GM19452 (cell line): ENCODE measurements around the gene FAM13A.
"Not testable (repeated sequence)": the region's sequence is repeated elsewhere in the genome, so short reads cannot be mapped to it uniquely, and the experiment has no call there.

Experiments used
- ATAC-seq: cut with Tn5 transposase; IDR thresholded peaks from one replicate; pipeline ENCODE4 v1.9.1; 2021; ENCODE audit not compliant: unreplicated experiment

The FAM13A gene

DNA sequence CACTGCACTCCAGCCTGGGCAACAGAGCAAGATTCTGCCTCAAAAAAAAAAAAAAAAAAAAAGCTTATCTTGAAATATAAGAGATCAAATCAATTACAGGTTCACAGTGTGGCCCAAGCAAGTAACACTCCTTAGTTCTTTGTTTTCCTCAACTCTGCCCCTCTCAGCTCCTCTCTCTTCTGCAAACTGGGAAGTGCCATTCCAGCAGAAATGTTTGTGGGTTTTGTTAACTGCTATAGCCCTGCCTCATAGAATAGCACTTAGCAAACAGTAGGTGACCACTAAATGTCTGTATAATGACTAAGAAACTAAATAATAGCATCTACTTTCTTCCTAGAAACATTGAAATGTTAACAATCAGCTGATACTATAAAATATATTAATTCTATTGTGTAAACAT, 199.4 kb downstream of the FAM13A start:
- no peak for ATAC-seq

DNA sequence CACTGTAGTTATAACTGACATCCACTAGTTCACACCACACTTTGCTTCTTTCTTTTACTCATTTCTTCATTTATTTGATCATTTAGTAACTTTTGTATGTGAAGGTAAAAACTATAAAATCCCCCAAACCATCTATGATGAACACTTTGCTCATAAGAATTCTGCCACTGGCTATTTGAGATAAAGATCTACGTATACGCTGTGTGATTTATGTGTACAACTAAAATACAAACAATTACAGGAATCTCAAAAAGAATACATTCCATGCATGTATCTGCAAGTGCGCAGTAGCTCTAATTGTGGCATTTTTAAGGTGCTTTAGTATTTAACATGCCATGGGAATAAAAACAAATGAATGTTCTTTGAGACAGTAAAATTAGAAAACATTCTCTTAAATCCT, 202.5 kb downstream of the FAM13A start:
- ATAC-seq: no peak

DNA sequence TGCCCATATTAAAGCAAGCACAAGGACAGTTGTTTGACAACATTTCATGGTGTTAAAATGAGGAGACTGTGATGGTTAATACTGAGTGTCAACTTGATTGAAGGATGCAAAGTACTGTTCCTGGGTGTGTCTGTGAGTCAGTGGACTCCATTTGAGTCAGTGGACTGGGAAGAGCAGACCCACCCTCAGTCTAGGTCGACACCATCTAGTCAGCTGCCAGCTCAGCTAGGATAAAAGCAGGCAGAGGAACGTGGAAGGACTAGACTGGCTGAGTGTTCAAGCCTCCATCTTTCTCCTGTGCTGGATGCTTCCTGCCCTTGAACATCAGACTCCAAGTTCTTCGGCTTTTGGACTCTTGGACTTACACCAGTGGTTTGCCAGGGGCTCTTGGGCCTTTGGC, 203.4 kb downstream of the FAM13A start:
- not testable (repeated sequence) for ATAC-seq

DNA sequence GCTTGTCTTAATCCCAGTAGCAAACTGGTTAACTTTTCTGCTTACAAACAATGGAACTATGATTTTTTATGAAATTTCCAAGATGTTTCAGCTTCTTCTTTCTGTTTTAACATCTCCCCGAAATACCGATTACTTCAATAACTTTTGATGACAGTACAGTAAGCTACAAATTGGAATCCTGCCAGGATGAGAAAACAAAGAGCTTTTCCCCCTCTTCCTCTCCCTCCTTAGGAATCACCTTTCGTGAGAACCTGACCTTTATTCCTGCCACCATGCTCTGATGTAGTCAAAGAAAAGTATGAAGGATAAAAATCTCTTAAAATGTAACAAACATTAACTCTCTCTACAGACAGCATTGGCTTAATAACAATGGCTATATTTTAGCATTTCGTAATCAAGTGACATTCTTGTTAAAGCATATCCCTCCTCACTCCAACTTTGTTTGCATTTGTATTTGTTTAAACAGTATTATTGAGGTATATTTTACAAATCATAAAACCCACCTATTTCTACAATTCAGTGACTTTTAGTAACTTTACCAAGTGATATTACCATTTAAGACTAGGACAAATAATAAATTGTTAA, 210.7 kb downstream of the FAM13A start:
- no peak for ATAC-seq

DNA sequence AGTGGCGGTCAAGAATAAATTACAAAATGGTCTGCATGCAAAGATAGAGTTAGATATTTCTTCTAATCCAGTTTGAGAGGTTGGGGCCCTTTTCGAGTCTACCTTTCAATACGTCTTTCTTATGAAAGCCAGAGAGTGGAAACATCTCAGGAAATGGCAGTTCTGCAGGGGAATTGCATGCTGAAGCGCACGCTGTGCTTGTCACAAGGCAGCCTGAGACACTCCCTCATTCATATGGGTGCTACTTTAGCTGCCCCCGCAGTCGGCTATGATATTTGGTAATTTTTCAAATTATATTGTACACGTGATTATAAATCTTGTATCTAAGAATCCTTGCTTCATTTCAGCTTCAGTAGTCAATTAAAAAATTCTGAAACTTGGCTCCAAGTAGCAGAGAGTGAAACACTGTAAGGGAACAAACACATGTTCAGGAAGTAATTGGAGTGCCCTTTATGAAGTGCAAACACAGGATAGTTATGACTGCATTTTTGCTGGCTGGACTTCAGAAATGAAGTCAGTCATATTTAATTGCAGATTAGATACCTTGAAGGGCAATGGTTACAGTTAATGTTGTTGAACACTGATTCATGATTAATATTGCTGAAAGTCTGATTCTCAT, 213.8 kb downstream of the FAM13A start:
- ATAC-seq: no peak

DNA sequence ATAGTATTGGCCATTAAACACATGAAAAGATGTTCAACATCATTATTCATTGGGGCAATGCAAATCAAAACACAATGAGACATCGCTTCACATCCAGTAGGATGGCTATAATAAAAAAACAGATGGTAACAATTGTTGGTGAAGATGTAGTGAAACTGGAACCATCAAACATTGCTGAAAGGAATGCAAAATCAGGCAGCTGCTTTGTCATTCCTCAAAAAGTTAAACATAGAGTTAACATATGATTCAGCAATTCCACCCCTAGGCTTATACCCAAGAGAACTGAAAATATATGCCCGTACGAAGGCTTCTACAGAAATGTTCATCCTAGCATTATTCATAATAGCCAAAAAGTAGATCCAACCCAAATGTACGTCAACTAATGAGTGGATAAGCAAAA, 215.3 kb downstream of the FAM13A start:
- ATAC-seq: no peak

DNA sequence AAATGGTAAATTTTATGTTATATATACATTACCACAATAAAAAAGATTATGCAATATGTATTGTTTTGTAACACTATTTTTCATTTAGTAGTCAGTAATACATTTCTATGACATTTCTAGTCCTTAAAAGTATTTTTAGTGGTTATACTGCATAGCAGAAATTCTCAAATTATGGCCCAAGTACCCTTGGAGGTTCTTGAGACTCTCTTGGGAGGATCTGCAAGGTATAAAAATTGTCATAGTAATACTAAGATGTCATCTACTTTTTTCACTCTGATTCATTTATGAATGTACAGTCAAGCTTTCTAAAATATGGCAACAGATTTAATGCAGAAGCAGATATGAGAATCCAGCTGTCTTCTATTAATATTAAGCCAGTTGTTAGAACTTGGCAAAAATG, 220.8 kb downstream of the FAM13A start:
- ATAC-seq: no peak

DNA sequence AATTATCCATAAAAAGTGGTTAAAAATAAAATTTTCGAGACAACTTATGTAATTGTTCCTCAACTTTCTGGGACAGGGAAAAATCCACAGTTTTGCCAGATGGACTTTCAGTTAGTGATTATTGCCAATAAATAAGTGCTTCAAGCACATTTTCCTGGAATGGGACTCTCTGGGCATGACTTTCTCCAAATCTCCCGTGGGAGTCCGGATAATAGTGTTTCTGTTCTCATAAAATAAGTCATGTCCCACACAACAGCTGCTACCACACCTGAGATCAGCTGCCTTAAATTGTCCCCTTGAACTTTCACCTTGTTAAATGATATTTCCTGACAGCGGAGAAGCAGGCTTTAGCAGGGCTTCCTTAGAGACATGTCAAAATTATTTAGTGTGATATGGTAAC, 226.0 kb downstream of the FAM13A start:
- ATAC-seq: no peak

DNA sequence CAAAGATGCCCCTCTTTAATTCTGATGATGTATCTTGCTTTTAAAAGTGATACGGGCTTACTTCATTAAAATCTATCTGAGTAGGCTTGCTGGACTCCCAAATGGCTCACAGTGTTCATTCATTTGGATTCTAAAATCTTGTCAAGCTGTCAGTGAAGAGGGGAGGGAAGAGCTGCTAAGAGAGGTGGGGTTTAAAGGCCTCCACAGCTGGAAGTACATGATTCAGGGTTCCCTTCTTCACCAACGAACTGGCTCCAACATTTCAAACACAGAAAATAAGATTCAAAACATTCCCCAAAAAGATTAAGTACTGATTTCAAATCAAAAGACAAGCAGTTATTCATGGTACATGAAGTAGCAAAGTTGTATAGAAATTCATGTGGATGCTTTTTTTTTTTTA, 226.4 kb downstream of the FAM13A start:
- no peak for ATAC-seq

DNA sequence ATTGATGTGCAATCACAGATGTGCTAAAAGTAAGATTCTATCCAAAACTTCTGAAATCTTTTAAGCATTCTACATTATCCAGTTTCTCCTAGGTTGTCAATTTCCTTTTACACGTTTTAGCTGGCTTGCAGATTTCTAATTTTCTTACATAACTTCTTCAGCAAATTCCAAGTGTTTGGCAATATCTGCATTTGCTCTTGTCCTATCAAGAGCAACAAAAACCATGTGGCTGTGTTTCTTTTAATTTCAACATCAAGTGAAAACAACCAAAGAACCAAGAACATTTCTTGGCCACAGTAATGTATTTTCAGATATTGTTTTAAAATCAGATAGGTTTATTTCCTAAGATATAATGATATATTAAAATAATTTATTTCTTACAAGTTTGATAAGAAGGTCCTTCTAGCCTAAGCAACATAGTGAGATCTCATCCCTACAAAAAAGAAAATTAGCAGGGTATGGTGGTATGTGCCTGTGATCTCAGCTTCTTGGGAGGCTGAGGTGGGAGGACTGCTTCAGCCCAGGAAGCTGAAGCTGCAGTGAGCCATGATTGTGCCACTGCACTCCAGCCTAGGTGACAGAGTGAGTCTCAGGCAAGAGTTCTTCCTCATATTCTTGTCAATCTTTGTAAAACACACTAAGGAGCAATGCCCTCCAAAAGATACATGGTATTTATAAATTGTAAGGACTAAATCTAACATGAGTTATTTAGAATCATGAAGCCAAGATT, 228.0 kb downstream of the FAM13A start:
- ATAC-seq: no peak

DNA sequence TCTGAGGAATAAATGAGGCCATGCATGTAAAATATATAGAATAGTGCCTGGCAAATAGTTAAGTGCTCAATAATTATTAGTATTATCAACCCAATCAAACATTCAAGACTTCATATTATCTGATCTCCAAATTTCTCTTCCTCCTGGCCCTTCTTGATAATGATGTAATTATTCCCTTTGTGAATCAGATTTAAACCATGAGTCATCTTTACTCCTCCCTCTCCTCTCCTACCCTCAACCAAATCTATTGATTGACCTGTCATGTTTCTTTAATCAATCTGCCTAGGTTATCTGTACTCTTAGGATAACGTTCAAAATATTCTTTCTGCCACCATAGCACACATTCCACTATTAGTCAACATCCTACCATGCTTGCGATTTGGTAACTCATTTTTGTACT, 229.5 kb downstream of the FAM13A start:
- ATAC-seq: no peak

DNA sequence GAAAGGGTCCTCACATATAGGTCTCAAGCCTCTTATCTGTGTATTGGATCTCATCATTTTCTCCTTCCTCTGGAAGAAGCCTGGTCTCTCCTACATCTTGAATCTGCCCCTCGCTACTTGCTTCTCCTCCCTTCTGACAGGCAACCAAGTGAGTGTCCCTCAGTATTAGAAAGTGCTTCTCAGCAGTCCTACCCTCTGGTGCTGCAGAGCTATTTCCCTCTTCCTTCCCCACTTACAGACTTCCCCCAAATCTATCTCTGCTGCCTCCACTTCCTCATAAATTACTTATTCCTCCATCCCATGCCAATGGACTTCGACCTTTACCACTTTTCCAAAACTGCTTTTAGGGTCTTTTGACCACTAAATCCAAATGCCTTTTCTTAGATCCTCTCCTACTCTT, 230.2 kb downstream of the FAM13A start:
- no peak for ATAC-seq

DNA sequence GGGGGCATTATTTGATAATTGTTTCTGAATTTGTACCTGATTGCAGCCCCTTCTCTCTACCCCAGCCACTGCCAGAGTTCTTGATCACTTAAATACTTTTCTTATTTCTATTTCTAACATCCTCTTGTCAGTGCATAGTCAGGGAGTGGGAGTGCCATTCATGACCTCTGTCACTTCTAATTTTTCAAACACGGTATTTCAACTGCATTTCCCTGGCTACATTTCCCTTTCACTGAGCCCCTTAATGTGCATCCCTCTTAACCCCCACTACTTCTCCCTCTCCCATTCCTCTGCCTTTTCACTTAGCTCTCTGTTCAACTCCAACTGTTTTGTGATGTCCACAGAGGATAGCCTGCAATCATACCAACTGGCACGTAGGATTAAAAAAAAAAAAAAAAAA, 231.1 kb downstream of the FAM13A start:
- no peak for ATAC-seq

DNA sequence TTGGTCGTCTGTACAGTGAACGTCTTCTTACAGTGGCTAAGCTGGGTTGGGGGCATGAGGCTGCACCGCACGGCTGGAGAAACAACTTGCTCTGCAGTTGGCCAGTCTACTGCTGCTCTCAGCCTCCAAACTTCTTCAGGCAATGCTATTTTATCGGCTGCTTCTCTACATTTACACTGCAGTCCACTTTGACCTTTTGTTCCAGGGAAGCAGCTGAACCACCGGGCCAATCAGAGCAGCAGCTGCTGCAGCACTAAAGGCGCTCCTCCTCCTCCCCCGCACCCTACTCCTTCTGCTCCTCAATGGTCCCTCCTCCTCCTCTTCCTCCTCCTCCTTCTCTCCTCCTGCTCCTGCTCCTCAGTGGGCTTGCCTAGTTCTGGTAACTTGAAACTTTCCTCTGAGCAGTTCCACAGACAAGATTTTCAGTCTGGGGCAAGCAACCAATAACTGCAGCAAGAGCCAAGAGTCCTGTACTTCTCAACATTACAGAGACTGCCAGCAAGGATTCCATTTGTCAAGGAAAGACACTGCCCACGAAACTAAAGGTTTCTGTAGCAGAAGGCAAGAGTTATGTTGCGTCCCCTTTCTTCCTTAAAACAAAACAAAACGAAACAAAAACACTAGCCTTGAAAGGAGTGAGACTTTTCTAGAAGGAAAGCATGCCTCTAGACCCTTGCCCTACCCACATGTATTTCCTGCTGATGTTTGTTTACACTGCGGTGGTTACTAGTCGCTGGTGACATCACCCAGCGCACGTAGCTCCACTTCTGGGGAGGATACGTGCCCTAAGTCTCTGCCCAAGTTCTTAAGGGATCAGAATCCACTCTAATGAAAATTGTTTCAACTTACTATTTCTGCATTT, 233.7 kb downstream of the FAM13A start:
- ATAC-seq: peak; percentile 98

DNA sequence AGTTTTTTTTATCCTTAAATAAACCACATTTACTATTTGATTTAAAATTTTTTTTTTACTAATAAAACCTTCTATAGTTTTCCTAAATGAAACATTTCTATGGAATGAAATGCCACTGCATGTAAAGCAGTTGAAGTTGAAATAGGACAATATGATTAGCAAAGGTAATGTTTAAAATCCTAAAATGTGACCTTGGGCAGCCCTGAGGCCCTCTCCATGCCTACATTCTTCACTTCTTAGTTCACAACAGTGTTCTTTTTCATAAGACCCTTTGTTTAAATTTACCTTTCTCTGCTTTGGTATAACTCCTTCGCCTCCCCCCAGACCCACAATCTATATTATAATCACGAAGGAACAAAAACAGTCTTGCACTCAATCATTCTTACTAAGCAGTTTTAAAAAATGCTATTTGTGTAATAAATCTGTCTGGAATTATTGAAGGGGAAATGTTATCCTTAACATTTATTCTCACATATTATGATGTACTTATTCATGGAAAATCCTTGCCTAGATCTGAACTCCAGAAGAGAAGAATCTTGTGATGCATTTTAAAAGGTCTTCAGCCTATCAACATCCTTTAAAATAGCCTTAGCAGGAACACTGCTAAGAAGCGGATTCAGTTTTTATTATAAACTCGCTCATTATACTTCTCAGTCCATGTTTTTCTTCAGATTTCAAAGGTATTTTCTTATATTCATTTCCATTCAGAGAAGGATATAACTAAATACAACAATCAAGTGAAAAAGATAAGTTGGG, 234.8 kb downstream of the FAM13A start:
- ATAC-seq: no peak

DNA sequence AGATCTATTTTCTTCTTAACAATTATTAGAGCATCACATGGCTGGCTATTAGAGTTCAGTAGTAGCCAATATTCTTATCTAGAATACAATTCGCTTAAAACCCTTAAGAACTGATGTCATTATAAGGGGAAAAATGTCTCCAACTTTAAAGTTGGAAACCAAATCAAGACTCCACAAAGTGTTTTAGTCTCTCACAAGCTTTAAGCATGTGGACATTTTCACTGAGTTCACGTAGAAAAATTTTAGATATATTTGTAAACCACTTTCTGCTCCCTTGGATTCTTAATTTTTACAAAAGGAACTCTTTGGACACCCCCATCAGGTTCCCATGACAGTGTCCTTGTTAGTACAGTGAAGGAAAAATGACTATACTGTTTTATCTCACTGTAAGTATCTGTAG, 235.5 kb downstream of the FAM13A start:
- ATAC-seq: no peak

DNA sequence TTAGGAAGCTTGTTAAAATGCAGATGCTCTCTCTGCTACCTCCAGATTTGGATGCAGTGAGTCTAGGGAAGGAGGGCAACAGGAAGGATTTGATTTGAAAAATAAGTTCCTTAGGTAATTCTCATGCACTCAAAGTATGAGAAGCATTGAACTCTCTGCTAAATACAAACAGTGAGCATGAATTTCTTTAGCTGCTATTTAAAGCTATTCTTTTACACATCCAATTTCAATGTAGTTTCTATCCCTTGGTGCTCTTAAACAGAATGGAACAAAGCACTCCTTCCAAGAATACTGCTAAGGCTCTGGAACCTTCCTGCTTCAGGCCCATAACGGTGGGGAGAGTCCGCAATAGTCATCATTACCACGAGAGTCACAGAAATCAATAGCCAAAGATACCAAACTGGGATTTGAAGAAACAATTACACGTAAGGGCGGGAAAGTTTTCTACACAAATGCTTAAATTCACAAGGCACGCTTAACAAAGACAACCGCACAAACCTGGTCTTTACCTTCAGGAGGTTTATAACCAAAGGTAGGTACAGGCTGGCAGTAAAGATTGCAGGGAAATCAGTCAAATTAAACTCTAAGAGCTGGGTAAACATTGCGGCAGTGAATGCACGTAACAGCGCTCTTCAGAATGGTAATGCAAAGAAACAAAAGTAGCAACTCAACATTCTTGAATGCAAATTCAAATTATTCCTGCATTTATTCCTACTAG, 236.1 kb downstream of the FAM13A start:
- no peak for ATAC-seq

DNA sequence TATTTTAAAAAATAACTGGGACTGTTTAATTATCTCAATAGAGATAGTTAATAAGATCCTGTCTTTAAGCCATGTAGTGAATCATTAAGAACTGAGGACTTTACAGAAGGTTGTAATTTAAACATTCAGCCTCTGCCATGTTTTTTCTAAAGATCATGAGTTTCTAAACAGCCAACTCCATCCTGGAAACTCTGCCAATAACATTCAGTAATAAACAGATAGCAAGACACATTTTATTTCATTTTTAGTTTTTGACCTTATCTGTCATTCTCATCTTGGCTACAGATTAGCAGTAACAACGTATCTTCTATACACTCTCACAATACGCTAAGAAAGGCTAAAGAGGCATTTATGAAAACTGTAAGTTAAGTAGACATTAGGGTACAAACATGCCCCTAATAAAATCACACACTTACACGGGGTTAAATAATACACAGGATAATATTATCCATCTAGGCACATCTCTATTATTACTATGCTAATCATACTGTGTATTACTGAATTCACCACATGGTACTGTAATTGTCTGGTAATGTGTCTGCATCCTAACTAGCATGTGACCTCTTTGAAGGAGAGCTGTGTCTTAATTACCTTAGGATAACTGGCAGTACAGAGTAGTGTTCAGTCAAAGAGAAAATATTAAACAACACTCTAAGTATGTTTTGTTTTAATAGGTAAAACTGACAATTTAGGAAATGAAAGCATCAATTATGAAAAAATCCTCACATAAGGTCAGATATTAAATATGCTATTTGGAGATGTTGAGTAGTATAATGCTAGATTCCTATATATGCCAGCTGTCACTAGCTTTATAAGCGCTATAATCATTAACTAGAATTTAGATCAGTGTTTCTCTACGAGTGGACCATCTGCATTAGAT, 236.9 kb downstream of the FAM13A start:
- no peak for ATAC-seq
